CD4-positive, alpha-beta T cell treated with Interleukin-12 subunit alpha and Interleukin-12 subunit beta, for 1 hour (primary cell): ENCODE data around the gene CCDC3.
"Not testable (repeated sequence)": the region's sequence is repeated elsewhere in the genome, so short reads cannot be mapped to it uniquely, and the experiment has no call there.

Experiments
- DNase-seq: peaks from one replicate; pipeline ENCODE4 v3.0.0-alpha.2; 2020

The CCDC3 gene

GRCh38 chr10:12876266-12876665 lies 125.2 kb downstream of the CCDC3 start:
- no peak for DNase-seq

DNA sequence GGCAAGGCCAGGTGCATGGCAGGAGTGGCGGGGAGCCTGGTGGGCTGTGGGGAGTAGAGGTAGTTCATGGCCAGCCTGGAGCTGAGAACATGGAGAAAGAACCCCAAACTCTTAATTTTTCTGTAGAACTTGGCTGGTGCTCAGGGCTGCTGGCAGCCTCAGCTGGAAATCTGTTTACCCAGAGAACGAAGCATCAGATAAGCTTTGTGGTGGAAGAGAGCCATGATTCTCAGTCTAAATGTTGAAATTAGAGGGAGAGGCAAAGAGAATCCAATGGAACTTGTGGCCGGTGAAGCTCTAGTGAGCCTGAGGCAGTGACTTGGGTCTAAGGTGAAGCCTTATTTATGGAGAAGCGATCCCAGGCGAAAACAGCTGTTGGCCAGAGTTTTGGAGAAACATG lies 126.4 kb downstream of the CCDC3 start:
- DNase-seq = no peak

GRCh38 chr10:12874501-12874900 lies 127.0 kb downstream of the CCDC3 start:
- no peak for DNase-seq

DNA sequence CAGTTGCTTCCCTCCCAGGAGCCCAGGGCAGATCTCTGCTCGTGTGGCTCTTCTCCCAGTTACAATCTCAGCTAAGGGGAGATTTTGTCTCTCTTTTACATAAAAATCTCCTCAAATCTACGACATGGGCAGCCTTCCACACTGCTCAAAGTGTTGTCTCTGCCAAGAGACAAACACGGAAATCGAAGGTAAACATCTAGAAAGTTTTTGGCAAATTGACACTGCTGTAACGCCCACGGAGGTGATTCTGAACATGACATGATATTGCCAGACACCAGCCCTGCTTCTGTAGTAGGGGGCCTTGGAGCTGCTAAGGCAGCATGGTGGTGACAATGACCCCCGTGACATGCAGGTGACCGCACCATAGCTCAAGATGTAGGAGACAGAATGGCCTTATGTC lies 128.3 kb downstream of the CCDC3 start:
- DNase-seq = no peak

DNA sequence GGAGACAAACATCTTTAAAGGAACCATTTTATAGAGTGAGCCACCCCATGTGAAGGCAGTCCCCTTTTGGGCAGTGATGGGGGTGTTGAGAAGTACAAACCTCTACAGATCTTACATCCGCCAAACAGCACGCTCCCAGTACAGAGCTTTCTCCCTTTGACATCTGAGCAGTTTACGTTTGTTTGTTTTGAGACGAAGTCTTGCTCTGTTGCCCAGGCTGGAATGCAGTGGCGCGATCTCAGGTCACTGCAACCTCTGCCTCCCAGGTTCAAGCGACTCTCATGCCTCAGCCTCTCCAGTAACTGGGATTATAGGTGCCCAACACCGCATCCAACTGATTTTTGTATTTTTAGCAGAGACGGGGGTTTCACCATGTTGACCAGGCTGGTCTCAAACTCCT lies 128.9 kb downstream of the CCDC3 start:
- no peak for DNase-seq

GRCh38 chr10:12869427-12869826 lies 132.1 kb downstream of the CCDC3 start:
- DNase-seq = no peak

GRCh38 chr10:12868229-12868628 lies 133.3 kb downstream of the CCDC3 start:
- no peak for DNase-seq

- not testable (repeated sequence) for DNase-seq
These were observed 136.0 kb downstream of the CCDC3 start for GRCh38 chr10:12865515-12865914.

DNA sequence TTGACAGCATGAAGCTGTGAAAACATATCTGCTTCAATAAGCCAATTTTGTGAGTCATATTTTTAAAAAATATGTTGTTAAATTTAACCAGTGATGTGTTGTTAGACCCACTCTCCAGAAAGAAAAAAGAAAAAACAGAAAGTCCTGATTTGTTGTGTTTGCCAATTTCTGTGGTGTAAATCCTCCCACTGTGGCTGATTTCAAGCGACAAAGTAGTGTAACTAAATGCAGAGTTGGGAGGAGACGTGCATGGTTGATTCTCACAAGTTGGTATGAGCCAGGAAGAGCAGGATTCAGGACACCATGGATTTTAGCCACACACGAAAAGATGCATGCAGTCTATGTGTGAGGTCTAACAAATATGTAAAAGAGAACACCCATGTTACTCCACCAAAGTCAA lies 139.1 kb downstream of the CCDC3 start:
- DNase-seq = no peak

DNA sequence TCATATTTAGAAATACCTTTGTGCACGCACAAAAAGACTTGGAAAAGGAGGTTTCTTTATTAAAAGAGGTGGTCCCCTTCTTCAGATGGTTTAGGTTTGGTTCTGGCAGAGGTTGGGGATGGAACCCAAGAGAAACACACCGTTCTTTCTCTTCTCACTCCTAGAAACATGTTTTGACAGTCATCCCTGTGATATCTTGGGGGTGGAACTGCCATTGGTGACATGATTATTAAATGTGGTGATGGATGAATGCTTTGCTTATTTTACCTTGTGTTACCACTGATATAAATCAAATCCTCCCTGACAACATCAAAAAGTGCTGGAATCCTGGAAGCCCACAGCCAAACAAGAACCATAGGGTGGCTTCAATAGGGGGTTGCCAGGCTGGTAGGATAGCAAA lies 146.5 kb downstream of the CCDC3 start:
- DNase-seq = no peak

GRCh38 chr10:12852687-12853086 lies 148.8 kb downstream of the CCDC3 start:
- no peak for DNase-seq

- DNase-seq = no peak
These were observed 152.0 kb downstream of the CCDC3 start for GRCh38 chr10:12849319-12850181.

DNA sequence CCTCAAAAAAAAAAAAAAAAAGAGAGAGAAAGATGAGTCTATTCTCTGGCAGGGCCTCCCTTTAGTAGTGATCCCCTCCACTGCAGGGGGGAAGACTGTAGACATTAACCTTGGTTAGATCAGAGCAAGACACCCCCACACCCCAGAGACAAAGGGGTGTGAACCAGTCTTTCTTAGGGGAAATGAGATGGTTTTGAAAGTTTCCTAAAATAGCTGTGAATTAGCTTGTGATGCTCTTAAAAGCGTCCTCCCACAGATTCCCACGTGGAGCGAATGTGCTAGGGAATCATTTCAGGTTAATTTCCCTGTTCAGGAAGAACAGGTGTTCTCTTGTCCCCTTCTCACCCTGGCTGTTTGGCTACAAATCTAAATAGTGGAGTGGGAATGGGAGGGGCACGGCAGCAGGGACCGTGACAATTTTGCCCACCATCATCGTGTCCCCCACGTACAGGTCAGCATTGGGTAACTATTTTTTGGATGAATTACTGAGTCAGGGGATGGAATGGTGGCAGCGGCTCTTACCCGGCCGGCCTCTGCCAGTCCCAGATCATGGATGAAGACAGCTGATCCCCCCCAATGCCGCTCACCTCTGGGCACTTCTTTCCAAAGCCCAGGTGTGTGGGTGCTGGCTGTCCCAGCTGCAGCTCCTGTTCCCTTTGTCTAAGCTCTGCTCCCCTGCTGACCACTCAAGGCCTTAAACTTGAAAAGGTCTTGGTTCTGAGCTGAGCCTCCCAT lies 152.9 kb downstream of the CCDC3 start:
- no peak for DNase-seq

DNA sequence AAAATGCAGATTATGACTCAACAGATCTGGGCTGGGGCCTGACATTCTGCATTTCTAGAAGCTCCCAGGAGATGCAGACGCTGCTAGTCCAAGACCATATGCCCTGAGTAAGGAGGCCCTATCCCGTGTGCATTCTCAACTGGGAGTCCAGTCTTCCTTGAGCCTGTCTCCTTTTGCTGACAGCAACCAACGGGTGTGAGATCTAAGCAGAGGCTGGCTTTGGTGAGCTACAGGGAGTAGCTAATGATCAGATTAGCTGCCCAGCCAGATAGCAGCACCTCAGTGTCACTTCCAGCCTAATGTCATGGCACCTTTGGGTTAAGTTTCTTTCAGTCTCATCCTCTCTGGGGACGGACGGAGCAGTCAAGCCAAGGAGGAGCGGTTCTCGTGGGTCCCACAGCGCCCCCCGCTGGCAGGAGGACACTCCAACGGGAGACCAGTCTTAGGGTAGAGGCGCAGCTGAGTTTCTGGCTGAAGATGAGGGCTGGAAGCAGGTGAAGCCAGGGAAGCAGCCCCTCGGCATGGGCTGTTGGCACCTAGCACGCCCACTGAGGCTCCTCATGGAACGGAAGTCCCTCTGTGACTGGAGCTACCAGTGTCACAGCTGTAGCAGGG lies 154.0 kb downstream of the CCDC3 start:
- no peak for DNase-seq

GRCh38 chr10:12846718-12847117 lies 154.8 kb downstream of the CCDC3 start:
- DNase-seq = no peak
